Umbilical cord (tissue), 2 donors: Measurements from ENCODE around the gene LTBP2. TPM values are rescaled to one million over a fixed set of nuclear protein-coding genes. Genes with fewer than 3 reads are reported as not detected.
A peak's percentile ranks its signal among the peaks of the same experiment; 100 is the strongest.

Experiments used
- DNase-seq: peaks from one replicate; pipeline ENCODE4 v3.0.0-alpha.2; 2015; ENCODE audit warnings: low spot score
- total RNA-seq: library from RNA; depleted of rRNA; stranded (reverse); fragments of >200 nt; gene quantifications from one replicate; pipeline ENCODE4 v1.2.3, GENCODE V29; 2014; ENCODE audit warnings: low replicate concordance; ENCODE audit not compliant: insufficient read depth

LTBP2 gene
- total RNA-seq, 1 donor from 2014 or later = 103 TPM

DNA sequence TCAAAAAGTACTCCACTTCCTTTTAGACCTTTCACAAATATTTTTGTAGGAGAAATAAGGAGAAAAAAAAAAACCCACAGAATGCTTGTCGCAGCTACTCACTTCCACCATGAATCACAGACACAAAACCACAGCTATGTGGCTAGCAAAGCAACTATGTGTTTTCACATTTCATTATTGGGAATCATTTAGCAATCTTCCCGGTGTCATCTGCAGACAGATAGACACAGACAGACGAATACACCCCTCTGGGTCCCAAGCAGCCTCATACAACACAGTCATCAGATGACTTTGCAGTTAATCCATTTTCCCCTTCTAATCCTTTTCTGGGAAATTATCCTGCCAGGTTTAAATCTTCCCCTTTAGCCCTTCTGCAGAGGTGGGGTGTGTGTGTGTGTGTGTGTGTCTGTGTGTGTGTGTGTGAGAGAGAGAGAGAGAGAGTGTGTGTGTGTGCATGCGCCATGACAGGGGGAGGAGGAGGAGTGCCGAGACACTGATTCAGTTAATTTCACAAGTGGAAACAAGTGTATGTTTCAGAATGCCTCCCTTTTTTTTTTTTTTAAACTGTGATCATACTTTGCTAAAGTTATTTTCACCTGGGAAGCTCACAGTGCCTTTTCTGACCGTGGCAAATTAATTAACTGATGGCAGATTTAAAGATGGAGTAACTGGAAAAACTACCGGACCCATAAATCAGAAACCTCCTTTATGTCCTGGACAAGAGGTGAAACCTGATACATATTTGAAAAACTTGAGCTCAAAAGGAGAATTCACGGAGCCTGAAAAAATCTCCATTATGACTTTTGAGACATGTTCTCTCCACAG is 39.9 kb downstream of the LTBP2 start:
- peak; percentile 90 for DNase-seq

DNA sequence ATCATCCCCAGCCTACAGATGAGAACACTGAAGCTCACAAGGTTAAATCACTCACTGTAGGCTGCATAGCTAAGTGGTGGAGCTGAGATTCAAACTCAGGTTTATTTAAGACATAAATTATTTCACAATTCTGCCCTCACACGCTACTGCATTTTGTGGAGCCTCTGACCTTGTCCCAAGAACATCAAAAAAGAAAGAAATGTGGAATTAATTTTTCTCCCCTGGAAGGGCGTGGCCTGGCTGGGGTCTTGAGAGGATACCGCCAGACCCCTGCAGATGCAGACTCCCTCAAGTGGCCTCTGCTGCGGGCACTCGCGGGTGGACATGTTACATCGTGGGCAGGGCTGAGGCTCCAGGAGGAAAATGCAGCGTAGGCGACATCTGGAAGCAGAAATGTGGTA is 40.6 kb downstream of the LTBP2 start:
- no peak for DNase-seq

DNA sequence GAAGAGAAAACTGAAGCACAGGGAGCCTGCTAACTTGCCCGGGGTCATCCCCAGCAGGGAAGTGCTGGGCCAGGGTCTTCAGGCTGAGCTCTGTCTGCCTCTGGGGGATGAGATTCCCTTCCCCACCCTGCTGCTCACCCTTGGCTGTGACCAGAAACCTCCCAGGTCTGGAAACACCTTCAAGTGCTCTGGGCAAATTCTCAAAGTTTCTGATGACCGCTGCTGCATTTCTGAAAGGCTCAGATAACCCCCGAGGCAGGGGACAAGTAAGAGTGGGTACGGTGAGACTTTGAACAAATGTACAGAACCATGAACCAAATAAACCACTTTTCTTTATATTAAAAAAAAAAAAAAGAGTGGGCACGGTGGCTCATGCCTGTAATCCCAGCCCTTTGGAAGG is 41.3 kb downstream of the LTBP2 start:
- no peak for DNase-seq

DNA sequence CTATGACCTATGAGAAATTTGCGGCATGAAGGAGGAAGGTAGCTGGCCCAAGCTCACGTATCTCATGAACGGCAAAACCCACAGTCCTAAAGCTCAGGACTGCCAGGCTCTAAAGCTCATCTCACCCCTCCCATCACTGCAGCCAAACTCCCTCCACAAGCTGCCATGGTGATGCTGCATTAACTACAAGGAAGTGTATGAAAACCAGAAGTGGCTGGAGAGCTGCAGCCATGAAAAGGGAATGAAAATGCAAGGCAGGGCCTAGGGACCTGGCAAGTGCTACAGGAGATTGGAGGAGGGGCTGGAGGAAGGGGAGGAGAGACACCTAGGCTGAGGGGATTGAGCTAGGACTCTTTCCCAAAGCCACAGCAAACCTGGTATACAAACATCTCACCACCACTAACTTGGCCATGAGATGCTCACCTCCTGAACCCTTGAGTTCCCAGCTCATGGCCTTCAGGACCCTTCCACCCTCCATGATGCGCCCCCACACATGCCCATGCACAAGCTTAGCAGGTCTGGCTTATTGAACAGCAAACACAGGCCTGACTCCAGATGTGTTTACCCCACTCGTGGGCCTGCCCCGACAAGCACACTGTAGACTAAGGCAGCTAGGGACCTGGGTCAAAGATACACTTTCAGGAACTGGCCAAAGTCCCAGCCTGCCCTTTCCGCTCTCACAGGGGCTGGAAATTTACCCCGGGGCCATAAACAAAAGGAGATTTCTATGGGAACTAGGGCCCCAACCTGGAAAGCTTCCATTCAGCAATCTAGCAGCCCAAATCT is 42.0 kb downstream of the LTBP2 start:
- peak; percentile 76 for DNase-seq

DNA sequence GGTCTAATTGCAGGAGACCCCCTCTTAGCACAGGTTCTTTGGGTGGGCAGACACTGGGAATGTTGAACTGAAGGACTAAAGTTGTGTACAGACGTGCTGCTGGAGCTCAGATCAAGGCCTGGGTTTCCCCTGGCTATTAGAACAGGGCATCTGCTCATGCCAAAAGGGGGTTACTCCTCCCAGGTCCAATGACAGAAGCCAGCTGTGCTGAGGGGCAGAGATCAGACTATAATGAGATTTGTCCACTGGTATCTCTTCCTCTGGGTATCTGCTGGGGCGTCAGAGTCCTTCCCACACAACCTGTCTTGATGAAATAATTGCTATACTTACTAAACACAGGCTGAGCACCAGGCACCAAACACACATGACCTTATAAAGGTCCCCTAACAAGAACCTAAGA is 42.6 kb downstream of the LTBP2 start:
- DNase-seq = no peak

DNA sequence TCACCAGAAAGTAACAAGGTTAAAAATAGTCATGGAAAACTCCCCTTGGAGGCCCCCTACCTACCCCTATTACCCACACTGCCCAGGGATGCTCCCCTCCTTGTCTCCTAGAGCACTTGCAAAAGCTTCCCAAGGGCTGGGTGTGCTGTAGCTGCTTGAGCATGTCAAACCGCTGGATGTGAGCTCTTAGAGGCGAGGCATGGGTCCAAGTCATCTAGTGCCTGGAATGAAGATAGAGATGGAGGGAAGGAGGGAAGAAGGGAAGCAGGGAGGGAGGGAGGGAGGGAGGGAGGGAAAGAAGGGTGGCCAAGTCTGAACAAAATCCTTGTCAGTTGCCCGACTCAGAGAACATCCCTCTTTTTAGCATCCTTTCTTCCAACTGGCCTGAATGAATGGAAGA is 43.1 kb downstream of the LTBP2 start:
- DNase-seq = peak; percentile 88

DNA sequence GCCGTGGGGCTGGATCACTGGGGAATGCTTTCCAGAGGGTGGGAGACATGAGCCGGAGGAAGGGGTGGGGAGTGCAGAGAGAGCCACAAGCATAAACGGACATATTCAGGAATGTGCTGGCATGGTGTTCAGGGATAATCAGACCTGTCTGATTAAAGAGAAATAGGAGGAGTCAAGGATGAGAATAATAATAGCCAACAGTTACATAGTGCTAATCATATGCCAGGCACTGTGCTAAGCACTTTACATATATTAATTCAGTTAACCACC is 43.7 kb downstream of the LTBP2 start:
- DNase-seq = no peak

DNA sequence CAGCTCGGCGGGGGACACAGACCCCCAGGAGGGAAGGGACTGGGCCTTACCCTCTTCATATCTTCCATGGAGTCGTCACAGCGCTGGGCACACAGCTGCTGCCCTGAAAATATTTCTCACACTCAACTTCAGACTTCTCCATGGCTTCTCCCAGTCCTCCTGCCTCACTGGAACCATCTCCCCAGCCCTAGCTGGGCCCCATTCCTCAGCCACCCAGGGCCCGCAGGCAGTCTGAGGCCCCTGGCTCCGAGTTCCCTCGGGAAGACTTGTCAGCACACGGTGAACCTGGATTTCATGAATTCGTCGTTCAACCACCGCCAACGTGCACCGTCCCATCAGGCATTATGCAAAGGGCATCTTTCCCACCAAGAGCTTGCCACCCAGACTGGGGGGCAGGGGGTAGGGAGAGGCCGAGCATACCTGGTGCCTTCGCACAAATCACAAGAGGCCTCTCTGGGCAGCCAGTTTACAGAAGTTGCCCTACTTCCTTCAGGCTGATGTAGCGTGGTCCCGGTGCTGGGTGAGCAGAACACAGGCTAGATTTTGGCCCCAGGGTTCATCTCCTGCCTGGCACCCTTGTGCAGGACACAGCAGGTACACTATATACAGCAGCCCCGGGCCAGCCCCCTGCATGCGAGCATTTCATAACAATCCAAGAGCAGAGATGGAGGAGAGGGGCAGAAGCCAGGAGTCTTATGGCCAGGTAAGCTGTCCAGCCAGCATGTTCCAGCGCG is 44.2 kb downstream of the LTBP2 start:
- no peak for DNase-seq

DNA sequence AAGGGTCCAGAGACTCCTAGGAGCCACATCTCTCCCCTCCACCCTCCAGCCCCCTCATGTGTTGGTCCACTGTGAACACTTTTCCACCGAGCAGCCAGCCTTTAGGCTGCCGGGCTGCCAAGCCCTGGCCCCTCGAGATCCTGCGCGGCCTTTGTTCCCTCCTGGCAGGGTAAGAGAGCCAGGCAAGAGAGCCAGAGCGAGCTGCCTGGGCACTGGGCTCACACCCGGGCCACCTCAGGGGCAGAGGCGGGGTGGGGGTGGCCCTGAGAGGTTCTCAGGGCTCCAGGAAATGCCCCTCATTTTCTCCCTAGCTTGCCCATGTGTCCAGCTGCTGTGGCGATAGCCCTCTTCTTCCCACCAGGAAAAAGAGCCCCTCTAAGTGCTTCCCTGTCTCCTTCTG is 44.8 kb downstream of the LTBP2 start:
- DNase-seq = no peak

DNA sequence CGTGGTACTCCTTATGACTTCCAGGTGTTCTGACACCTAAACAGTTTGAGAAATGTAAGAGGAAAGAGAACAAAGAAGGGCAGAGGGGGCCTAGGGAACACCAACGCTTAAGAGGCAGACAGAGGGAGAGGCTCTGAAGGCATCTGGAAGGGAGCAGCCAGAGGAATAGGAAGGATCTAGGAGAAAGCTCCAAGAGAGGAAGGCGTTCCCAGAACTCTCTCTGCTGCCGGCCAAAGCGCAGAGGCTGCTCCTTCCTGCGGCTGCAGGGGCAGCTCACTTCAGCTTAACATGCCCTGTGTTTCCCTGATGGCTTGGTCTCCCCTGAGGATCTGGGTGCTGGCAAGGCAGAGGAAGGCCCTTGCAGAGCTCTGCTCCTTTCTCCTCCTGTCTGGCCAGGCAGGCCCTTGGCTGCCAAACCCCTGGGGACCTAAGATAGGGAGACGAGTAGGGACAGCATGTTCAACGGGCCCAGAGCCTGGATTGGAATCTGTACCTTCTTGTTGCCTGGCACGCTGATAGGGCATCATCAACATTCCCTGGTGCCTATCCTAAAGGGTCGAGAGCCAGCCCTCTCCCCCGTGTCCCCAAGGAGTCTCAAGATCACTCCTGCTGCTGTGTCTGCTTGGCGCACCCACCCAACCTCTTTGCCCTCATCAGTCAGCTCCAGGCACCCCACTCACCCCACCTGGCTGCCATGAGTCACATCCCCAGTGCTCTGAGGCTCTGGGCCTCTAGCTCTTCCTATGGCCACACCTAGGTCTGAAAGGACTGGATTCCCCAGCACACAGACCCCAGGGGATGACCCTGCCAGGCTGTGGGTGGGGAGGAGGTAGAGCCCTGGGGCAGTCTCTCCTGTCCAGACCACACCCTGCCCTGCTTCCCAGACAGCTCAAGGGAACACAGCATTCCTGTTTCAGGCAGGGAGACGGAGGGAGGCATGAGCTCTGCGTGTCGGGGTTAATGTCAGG is 45.6 kb downstream of the LTBP2 start:
- peak; percentile 84 for DNase-seq

DNA sequence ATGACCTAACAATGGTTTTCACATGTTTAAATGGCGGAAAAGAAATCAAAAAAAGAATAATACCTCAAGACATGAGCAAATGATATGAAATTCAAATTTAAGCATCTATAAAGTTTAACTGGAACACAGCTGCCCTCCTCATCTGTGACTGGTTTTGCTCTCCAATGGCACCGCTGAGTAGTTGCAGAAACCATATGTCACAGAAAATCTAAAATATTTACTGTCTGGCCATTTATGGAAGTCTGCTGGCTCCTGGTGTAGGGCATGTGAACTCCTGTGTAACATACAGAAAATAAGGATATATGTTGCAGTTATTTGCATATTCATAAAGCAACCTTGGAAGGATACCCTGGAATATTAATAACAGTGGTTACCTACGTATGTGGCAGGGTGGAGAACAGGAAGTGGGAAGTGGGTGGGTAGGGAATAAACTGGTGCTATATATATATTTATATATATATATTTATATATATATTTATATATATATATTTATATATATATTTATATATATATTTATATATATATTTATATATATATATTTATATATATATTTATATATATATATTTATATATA is 48.4 kb downstream of the LTBP2 start:
- peak; percentile 78 for DNase-seq

DNA sequence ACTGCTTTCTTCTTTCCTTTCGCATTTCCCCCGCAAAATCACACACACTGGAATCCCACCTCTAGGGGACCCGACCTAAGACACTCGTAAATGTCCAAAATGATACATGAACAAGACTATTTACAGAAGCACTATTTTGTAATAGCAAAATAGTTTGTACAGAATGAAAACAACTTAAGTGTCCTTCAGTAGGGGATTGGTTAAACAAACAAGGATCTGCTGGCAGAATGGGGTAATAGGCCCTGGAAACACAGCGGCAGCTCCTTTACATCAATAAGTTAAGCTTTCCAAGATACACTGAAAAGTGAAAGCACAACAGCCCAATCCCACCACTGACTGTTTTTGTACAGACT is 48.8 kb downstream of the LTBP2 start:
- DNase-seq = no peak

DNA sequence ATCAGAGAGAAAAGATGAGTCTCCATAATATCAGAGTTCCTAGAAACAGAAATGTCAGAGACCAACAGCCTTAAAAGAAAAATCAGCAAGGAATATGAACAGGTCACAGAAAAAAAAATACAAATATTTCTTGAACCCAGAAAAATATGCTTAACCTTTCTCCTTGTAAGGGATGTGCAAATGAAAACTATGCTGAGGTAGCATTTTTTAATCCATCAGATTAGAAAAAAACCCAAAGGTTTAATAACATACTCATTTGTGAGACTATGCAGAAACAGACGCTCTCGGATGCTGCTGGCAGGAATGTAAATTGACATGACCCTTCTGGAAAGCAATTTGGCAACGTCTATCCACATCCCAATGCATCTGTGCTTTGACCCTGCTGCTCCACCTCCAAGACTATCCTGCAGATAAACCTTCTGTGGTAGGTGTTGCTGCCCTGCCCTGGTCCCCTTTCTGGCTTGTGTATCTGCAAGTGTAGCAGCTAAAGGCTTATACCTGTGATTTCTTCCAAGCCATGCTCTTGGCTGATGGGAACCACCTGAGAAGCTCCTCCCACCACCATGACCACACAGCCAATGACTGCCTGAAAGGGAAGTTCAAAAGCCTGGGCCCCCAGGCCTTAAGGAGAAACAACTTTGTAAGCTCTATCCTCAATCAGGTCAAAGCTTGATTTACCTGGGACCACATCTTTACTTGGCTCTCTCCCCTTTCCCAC is 49.4 kb downstream of the LTBP2 start:
- DNase-seq = peak; percentile 42

DNA sequence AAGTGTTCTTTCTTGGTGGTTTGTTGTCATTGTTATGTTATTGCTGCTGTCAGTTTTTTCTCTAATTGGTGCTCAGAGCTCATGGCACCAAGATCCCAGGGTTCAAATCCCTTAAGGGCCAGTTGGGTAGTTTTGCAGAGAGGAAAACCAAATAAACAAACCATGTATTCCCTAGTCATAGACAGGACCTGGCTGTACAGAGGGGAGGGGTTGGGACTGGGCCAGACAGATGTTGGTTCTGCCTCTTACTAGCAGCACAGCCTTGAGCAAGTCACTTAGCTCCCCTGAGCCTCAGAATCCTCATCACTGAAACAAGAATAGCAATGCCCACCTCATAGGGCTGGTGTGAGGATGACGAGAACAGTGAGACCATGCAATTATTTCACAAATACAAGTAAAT is 53.4 kb downstream of the LTBP2 start:
- DNase-seq = no peak

DNA sequence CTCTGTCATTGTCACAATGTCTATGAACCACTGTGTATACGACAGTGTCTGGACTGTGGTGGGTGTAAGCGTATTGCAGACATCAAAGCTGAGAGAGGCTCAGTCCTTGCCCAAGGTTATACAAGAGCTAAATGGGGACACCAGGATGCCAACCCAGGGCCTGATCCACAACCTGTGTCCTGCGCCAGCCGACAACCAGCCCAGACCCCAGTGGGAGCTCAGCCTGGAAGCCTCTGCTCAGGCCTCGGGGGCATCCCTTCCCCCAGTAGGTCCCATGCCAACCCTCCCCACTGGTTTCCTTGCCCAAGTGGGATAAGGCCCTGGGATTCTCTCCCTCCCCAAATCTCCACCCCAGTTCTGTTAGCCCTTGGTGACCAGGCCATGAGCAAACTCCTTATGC is 54.3 kb downstream of the LTBP2 start:
- DNase-seq = no peak

DNA sequence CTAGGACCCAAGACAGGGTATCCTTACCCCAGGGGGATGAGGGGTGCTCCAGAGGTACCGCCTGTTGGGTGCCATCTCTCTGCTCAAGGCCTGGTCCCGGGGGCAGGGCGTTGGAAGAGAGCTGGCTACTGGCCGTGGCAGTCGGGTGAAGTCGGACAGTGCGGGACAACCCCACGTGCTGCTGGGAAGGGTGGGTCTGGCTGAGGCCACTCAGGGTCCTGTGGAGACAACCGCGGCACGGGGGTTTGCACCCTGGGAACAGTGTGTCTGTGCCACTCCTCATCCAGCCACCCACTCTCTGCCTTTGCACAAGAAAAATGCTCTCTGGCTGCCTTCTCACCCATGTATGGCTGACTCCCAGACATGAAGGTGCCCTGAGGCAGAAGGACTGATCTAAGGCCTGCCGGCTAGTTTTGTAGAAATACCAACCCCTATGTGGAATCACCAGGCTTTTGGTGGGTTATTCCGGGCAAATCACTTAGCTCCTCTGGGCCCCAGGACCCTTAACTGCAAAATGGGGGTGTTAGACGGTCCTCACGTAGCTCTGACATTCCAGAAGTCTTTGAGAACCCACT is 56.5 kb downstream of the LTBP2 start:
- DNase-seq = no peak

DNA sequence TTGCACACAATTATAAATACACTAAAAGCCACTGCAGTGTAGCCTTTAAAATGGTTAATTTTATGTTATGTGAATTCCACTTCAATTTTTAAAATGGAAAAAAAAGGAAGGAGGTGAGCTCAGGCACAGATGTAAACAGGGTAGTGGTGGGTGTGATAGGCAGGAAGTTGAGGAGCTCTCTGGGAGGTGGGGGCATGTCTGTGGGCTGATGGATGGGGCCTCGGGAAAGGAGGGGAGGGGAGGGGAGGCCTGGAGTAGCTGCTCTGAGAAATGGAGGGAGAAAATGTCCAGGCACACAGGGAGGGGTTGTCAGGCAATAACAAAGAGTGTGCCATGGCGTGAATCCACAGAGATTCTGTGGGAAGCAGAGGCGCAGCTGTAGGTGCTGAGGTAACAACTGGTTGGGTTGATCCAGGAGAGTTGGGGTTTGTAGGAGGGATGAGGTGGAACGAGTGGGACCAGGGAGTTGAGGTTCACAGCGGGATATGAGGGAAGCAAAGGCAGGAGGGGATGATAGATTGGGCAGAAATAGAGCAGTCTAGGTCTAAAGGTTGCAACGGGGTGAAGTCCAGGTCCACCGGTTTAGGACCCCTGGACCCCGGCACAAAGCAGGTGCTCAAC is 57.2 kb downstream of the LTBP2 start:
- DNase-seq = no peak

DNA sequence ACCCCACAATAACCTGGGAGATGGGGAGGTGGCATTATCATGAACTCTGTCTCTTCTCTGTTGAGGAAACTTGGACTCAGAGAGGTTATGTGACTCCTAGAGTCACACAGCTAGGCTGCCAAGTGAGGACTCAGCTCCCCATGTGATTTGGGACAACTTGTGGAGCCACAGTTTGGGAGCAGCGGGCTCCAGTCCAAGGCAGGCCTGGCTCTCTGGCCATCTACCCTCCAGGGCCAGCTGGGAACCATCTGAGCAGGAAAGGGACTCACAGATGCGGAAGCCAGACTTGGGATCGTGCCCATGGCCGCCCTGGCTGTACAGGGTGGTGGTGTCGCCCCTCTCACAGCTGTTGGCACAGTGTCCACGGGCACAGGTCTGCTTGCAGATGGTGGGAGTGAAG is 59.4 kb downstream of the LTBP2 start:
- no peak for DNase-seq
